BE2C (cell line): Measurements from ENCODE around the gene DYSF.

Source experiments
- DNase-seq: peaks from one replicate; pipeline ENCODE4 v3.0.0-alpha.2; 2020
- H3K27me3 ChIP-seq: fragments of 250-450 bp; sonication (Bioruptor Pico); 2 replicates; pipeline ENCODE4 v1.5.1; 2020; ENCODE audit warnings: mild to moderate bottlenecking
- H3K36me3 ChIP-seq: fragments of 250-450 bp; sonication (Bioruptor Pico); 2 replicates; pipeline ENCODE4 v1.5.1; 2020; ENCODE audit warnings: mild to moderate bottlenecking
- H3K4me1 ChIP-seq: fragments of 250-450 bp; sonication (Bioruptor Pico); 2 replicates; pipeline ENCODE4 v1.5.1; 2020
- H3K4me3 ChIP-seq: 2 replicates; pipeline ENCODE4 v1.5.1; 2011; ENCODE audit warnings: low read depth, low read length
- H3K9me3 ChIP-seq: fragments of 250-450 bp; sonication (Bioruptor Pico); 2 replicates; pipeline ENCODE4 v1.5.1; 2020
- CTCF ChIP-seq: IDR thresholded peaks from 2 replicates; pipeline ENCODE4 v1.5.1; 2012; ENCODE audit warnings: mild to moderate bottlenecking, low read depth, low read length

DYSF gene

GRCh38 chr2:71664161-71664560, 210.8 kb downstream of the DYSF start:
- DNase-seq: no peak
- Histone ChIP-seq H3K9me3 (no peaks in the 10 kb centered on the region), H3K36me3 (no peaks in the 10 kb centered on the region), H3K27me3 (no peaks in the 10 kb centered on the region), H3K4me3 (no peak overlapping the region), H3K4me1 (no peaks in the 10 kb centered on the region)
- no peak for TF ChIP-seq CTCF

GRCh38 chr2:71665168-71666093, 212.1 kb downstream of the DYSF start:
- no peak overlapping the region for H3K4me3 ChIP-seq
- no peaks in the 10 kb centered on the region for H3K36me3 ChIP-seq
- H3K9me3 ChIP-seq: no peaks in the 10 kb centered on the region
- TF ChIP-seq CTCF: no peak
- no peak for DNase-seq
- H3K27me3 ChIP-seq: no peaks in the 10 kb centered on the region
- H3K4me1 ChIP-seq: no peaks in the 10 kb centered on the region

GRCh38 chr2:71666094-71666474, 212.7 kb downstream of the DYSF start:
- no peak for DNase-seq
- H3K4me1 ChIP-seq: no peaks in the 10 kb centered on the region

GRCh38 chr2:71667256-71668182, 214.2 kb downstream of the DYSF start:
- Histone ChIP-seq H3K27me3 (no peaks in the 10 kb centered on the region), H3K4me3 (no peak overlapping the region), H3K4me1 (no peaks in the 10 kb centered on the region), H3K36me3 (no peaks in the 10 kb centered on the region), H3K9me3 (no peaks in the 10 kb centered on the region)
- DNase-seq: no peak
- no peak for TF ChIP-seq CTCF

More at GRCh38 chr2:71666094-71666474, 212.7 kb downstream of the DYSF start:
- H3K9me3 ChIP-seq: no peaks in the 10 kb centered on the region
- no peaks in the 10 kb centered on the region for H3K36me3 ChIP-seq
- no peak for TF ChIP-seq CTCF
- no peaks in the 10 kb centered on the region for H3K27me3 ChIP-seq
- no peak overlapping the region for H3K4me3 ChIP-seq

GRCh38 chr2:71668326-71669057, 215.1 kb downstream of the DYSF start:
- Histone ChIP-seq H3K9me3 (no peaks in the 10 kb centered on the region), H3K36me3 (no peaks in the 10 kb centered on the region), H3K4me1 (no peaks in the 10 kb centered on the region), H3K4me3 (no peak overlapping the region), H3K27me3 (no peaks in the 10 kb centered on the region)
- DNase-seq: no peak
- TF ChIP-seq CTCF: no peak
